PC-9 (cell line): ENCODE data around the gene ZNF155. TPM values are rescaled to one million over a fixed set of nuclear protein-coding genes. Genes with fewer than 3 reads are reported as not detected.
A peak's percentile ranks its signal among the peaks of the same experiment; 100 is the strongest.

Experiments used
- BruUV-seq: library from RNA; stranded (reverse); fragments of 400-500 nt; replicated peaks from 2 replicates; lab custom pipeline; 2021; lab: Mats Ljungman, UMichigan
- CTCF ChIA-PET: fragments of 300-600 bp; sonication (Branson Sonifier 250); formaldehyde crosslinking; loops from one replicate; lab custom pipeline; 2022; ENCODE audit warnings: antibody characterized with exemption; lab: Charles Lee
- POLR2A ChIA-PET: fragments of 300-600 bp; sonication (Branson Sonifier 250); formaldehyde crosslinking; loops from one replicate; lab custom pipeline; 2022; ENCODE audit warnings: antibody characterized with exemption; ENCODE audit not compliant: unreplicated experiment; lab: Charles Lee
- DNase-seq, 2 experiments: peaks; one replicate each; pipeline versions ENCODE4 v3.0.0 to v3.0.0-alpha.2; 2015 to 2022; ENCODE audit warnings: mixed read lengths in 1 of 2
- H2AFZ ChIP-seq: fragments of 200-600 bp; sonication (generic); 2 replicates; pipeline ENCODE4 v1.8.1; 2017; ENCODE audit warnings: antibody characterized with exemption
- H3F3A ChIP-seq: fragments of 200-600 bp; sonication (generic); 2 replicates; pipeline ENCODE4 v1.8.1; 2017; ENCODE audit warnings: antibody characterized with exemption, mild to moderate bottlenecking, low read depth; ENCODE audit not compliant: insufficient read depth
- H3K27ac ChIP-seq: fragments of 200-600 bp; sonication (generic); 2 replicates; pipeline ENCODE4 v1.6.1; 2016; ENCODE audit warnings: mixed run types
- H3K27me3 ChIP-seq: fragments of 200-600 bp; sonication (generic); 2 replicates; pipeline ENCODE4 v1.6.1; 2016; ENCODE audit warnings: low read depth, mixed run types; ENCODE audit not compliant: insufficient read depth
- H3K36me3 ChIP-seq: fragments of 200-600 bp; sonication (generic); 2 replicates; pipeline ENCODE4 v1.6.1; 2016; ENCODE audit warnings: low read depth, mixed run types
- H3K4me1 ChIP-seq: fragments of 200-600 bp; sonication (generic); replicated peaks from 2 replicates; pipeline ENCODE4 v1.6.1; 2016; ENCODE audit warnings: mixed run types; ENCODE audit not compliant: insufficient read depth
- H3K4me2 ChIP-seq: fragments of 200-600 bp; sonication (generic); 2 replicates; pipeline ENCODE4 v1.6.1; 2017; ENCODE audit warnings: mixed run types
- H3K4me3 ChIP-seq: fragments of 200-600 bp; sonication (generic); 2 replicates; pipeline ENCODE4 v1.6.1; 2016; ENCODE audit warnings: mixed run types
- H3K79me2 ChIP-seq: fragments of 200-600 bp; sonication (generic); 2 replicates; pipeline ENCODE4 v1.6.1; 2017; ENCODE audit warnings: low read depth, mixed run types
- H3K9me2 ChIP-seq: fragments of 200-600 bp; sonication (generic); 2 replicates; pipeline ENCODE4 v1.8.1; 2017; ENCODE audit warnings: mild to moderate bottlenecking; ENCODE audit not compliant: insufficient read depth
- H3K9me3 ChIP-seq: fragments of 200-600 bp; sonication (generic); 2 replicates; pipeline ENCODE4 v1.8.1; 2016; ENCODE audit warnings: low read depth; ENCODE audit not compliant: insufficient read depth
- H4K20me1 ChIP-seq: fragments of 200-600 bp; sonication (generic); 2 replicates; pipeline ENCODE4 v1.8.1; 2017; ENCODE audit not compliant: insufficient read depth
- EZH2 ChIP-seq: fragments of 200-600 bp; sonication (generic); IDR thresholded peaks from 2 replicates; pipeline ENCODE4 v1.8.0; 2017; ENCODE audit warnings: antibody characterized with exemption, low read depth
- intact Hi-C: fragments of 100-400 bp; cut with micrococcal nuclease; formaldehyde crosslinking; loops from one replicate; pipeline ENCODE4 v1.10.0; 2022; ENCODE audit not compliant: unreplicated experiment
- total RNA-seq: library from RNA; stranded (reverse); gene quantifications from 2 replicates; pipeline ENCODE4 v1.2.3, GENCODE V29; 2021
- TF ChIP-seq, protein P1 (sequence below): fragments of 200-600 bp; sonication (generic); conservative IDR thresholded peaks from 2 replicates; pipeline ENCODE4 v1.6.1; 2017; ENCODE audit warnings: mixed run types, antibody characterized with exemption, mild to moderate bottlenecking, moderate library complexity

ZNF155 gene
- total RNA-seq, 1 experiment from 2014 or later: 5.0 TPM

DNA sequence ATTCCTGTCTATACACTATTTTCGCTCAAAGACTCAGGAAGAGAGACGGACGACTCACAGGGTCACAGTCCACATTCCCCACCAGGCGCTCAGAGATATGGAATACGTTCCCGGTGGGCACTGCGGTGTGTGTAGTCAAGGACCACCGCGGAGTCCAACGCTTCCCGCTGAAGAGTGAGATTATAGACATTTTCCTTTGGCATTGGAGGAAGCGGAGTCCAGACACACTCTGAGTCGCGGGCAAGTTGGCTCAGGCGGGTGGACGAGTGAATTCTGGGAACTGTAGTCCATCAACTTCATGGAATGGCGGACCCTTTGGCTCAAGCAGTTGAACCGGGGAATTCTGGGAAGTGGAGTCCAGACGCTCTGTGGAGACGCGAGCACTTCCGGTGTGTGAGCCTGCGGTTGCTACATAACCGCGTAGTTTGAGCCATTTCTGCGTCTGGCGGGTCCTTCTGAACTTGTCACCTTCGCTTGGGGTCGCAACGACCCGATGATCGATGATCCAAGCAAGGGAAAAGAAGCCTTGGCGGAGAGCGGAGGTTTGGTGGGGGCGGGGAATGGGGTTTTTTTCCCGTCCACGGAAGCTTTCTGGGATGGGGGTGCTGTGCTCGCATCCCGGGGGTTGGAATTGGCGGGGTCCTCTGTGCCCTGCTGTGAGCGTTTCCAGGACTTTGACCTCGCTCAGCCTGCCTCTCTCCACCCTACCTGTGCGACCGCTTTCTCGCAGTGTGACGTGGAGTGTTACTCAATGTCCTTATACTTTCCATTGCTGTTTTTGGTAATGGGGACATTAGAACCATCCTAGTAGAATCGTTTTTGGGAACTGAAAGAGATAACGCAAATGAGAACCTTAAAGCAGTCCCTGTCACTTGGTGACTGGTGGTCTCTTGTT, 18.8 kb downstream of the ZNF155 start, which contains the start of gene ZNF230:
ZNF230 (plus strand) TSS at position 392 of the 895 bp plus-strand sequence. CDS start 4,122 bp downstream, outside the sequence.
- Histone ChIP-seq H4K20me1 (no peaks in the 10 kb centered on the region), H3K4me3 (peak within 1 kb of the TSS; percentile 86), H3K27ac (no peak within 1 kb of the TSS), H3K9me3 (peaks cover 6% of the 10 kb centered on the region; the same call in 1 of the 2 replicates), H3F3A (no peaks in the 10 kb centered on the region), H3K36me3 (peaks cover 8% of the 10 kb centered on the region; the same call in 1 of the 2 replicates), H2AFZ (peak within 1 kb of the TSS; percentile 96), H3K4me2 (peak within 1 kb of the TSS; percentile 82), H3K9me2 (no peaks in the 10 kb centered on the region), H3K4me1 (peaks cover 13% of the 10 kb centered on the region), H3K79me2 (0 out of 2 replicates have a peak, but pooled peaks cover 3% of the 10 kb centered on the region), H3K27me3 (no peaks in the 10 kb centered on the region)
- TSS peak; percentile 85 for BruUV-seq
- intact Hi-C loops: loop anchor here (1.0 to 2.0 kb wide), 4 partner anchors 19 to 52 kb away; partner anchors contain the start of genes ZNF155, ZNF221 and ZNF222
- DNase-seq: peak; percentile 79 to 94
- CTCF ChIA-PET: no interaction called here
- TF ChIP-seq EZH2: no peak
- TF ChIP-seq, protein P1, sequence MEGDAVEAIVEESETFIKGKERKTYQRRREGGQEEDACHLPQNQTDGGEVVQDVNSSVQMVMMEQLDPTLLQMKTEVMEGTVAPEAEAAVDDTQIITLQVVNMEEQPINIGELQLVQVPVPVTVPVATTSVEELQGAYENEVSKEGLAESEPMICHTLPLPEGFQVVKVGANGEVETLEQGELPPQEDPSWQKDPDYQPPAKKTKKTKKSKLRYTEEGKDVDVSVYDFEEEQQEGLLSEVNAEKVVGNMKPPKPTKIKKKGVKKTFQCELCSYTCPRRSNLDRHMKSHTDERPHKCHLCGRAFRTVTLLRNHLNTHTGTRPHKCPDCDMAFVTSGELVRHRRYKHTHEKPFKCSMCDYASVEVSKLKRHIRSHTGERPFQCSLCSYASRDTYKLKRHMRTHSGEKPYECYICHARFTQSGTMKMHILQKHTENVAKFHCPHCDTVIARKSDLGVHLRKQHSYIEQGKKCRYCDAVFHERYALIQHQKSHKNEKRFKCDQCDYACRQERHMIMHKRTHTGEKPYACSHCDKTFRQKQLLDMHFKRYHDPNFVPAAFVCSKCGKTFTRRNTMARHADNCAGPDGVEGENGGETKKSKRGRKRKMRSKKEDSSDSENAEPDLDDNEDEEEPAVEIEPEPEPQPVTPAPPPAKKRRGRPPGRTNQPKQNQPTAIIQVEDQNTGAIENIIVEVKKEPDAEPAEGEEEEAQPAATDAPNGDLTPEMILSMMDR: no peak
- POLR2A ChIA-PET: no interaction called here

- peaks cover 13% of the 10 kb centered on the region for H3K4me1 ChIP-seq
- DNase-seq: no peak
- H2AFZ ChIP-seq: peak overlapping the region; percentile 96
- TF ChIP-seq, protein P1: no peak; the same call in 1 of the 2 replicates
- TF ChIP-seq EZH2: no peak
- intact Hi-C loops: loop anchor here (2.0 kb wide), 1 partner anchor 53 kb away; the partner anchor contains the start of gene ZNF221
- 0 out of 2 replicates have a peak, but pooled peaks cover 3% of the 10 kb centered on the region for H3K79me2 ChIP-seq
- ChIA-PET CTCF (no interaction called here), POLR2A (interaction anchor here (0.5 kb wide), 1 partner anchor 176 kb away, joined by 3 read pairs; the partner anchor contains the start of gene ZNF283)
- H3K9me2 ChIP-seq: no peaks in the 10 kb centered on the region
- H3K36me3 ChIP-seq: peaks cover 9% of the 10 kb centered on the region
- H3K4me3 ChIP-seq: peak overlapping the region; percentile 86
- H3K27me3 ChIP-seq: no peaks in the 10 kb centered on the region
- H3K9me3 ChIP-seq: peaks cover 6% of the 10 kb centered on the region; the same call in 1 of the 2 replicates
- no peak overlapping the region for H3K27ac ChIP-seq
- H3F3A ChIP-seq: no peaks in the 10 kb centered on the region
- H3K4me2 ChIP-seq: peak overlapping the region; percentile 82
- no TSS peak for BruUV-seq
- H4K20me1 ChIP-seq: no peaks in the 10 kb centered on the region
Measured at GRCh38 chr19:44003461-44004009, 19.5 kb downstream of the ZNF155 start.

DNA sequence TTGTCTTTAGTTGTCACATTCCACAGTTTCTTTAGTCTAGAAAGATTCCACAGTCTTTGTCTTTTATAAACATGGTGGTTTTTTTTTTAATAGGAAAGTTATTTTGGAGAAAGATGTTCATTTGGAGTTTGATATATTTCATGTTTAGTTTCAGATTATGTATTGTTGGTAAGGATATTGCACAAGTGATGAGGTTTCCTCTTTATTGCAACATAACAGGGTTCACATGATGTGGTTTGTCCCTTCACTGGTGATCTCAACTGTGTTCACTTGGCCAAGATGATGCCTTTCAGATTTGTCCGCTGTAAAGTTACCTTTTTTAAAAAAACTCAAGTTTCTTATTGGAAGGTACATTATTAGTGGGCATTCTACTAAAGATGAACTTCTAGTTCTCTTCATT, 22.0 kb downstream of the ZNF155 start:
- CTCF ChIA-PET: no interaction called here
- no TSS peak for BruUV-seq
- no peak for DNase-seq

More for the DNA sequence above, 22.0 kb downstream of the ZNF155 start:
- Histone ChIP-seq H3K4me1 (peaks cover 13% of the 10 kb centered on the region), H3K27ac (no peak overlapping the region), H3K4me2 (no peak overlapping the region), H3K9me3 (peaks cover 29% of the 10 kb centered on the region), H3K4me3 (no peak overlapping the region), H3K79me2 (0 out of 2 replicates have a peak, but pooled peaks cover 3% of the 10 kb centered on the region), H3K9me2 (no peaks in the 10 kb centered on the region), H2AFZ (no peak overlapping the region), H3K27me3 (no peaks in the 10 kb centered on the region), H4K20me1 (no peaks in the 10 kb centered on the region), H3F3A (no peaks in the 10 kb centered on the region), H3K36me3 (peaks cover 33% of the 10 kb centered on the region)
- TF ChIP-seq EZH2: no peak
- TF ChIP-seq, protein P1: no peak
- intact Hi-C loops: no loop called here
- POLR2A ChIA-PET: no interaction called here
